Smooth muscle cell (in vitro differentiated cells): Measurements from ENCODE around the gene HAUS6. TPM values are rescaled to one million over a fixed set of nuclear protein-coding genes. Genes with fewer than 3 reads are reported as not detected.

Source experiments
- DNase-seq: peaks from one replicate; lab custom pipeline; 2025; ENCODE audit not compliant: unreplicated experiment; lab: John Stamatoyannopoulos, UW
- H2AFZ ChIP-seq: fragments of 200-600 bp; sonication (generic); 2 replicates; pipeline ENCODE4 v1.6.0; 2016; ENCODE audit warnings: antibody characterized with exemption, low read depth, mild to moderate bottlenecking
- H3F3A ChIP-seq: fragments of 200-600 bp; sonication (generic); 2 replicates; pipeline ENCODE4 v1.6.0; 2017; ENCODE audit warnings: antibody characterized with exemption, low read depth
- H3K27ac ChIP-seq: fragments of 200-600 bp; sonication (generic); 2 replicates; pipeline ENCODE4 v1.5.1; 2016; ENCODE audit warnings: low read depth, mild to moderate bottlenecking
- H3K27me3 ChIP-seq: fragments of 200-600 bp; sonication (generic); 2 replicates; pipeline ENCODE4 v1.6.1; 2016; ENCODE audit warnings: low read depth, mild to moderate bottlenecking
- H3K36me3 ChIP-seq: fragments of 200-600 bp; sonication (generic); 2 replicates; pipeline ENCODE4 v1.5.1; 2016; ENCODE audit warnings: low read depth
- H3K4me1 ChIP-seq: fragments of 200-600 bp; sonication (generic); 2 replicates; pipeline ENCODE4 v1.5.1; 2016; ENCODE audit warnings: low read depth
- H3K4me2 ChIP-seq: fragments of 200-600 bp; sonication (generic); 2 replicates; pipeline ENCODE4 v1.6.0; 2016; ENCODE audit warnings: mild to moderate bottlenecking
- H3K4me3 ChIP-seq: fragments of 200-600 bp; sonication (generic); 2 replicates; pipeline ENCODE4 v1.5.1; 2016; ENCODE audit warnings: mild to moderate bottlenecking
- H3K79me2 ChIP-seq: fragments of 200-600 bp; sonication (generic); 2 replicates; pipeline ENCODE4 v1.6.0; 2016; ENCODE audit warnings: low read depth, mild to moderate bottlenecking
- H3K9ac ChIP-seq: fragments of 200-600 bp; sonication (generic); 2 replicates; pipeline ENCODE4 v1.6.0; 2016; ENCODE audit warnings: low read depth
- H3K9me3 ChIP-seq: fragments of 200-600 bp; sonication (generic); replicated peaks from 2 replicates; pipeline ENCODE4 v1.5.1; 2016; ENCODE audit warnings: low read depth
- H4K20me1 ChIP-seq: fragments of 200-600 bp; sonication (generic); 2 replicates; pipeline ENCODE4 v1.6.0; 2016; ENCODE audit warnings: low read depth
- CTCF ChIP-seq: fragments of 200-600 bp; sonication (generic); IDR thresholded peaks from 2 replicates; pipeline ENCODE4 v1.5.1; 2017; ENCODE audit warnings: borderline replicate concordance, mild to moderate bottlenecking, antibody characterized with exemption; ENCODE audit not compliant: insufficient read depth, poor library complexity, severe bottlenecking
- WGBS: methylation state at CpG from one replicate; pipeline ENCODE4 v1.1.7; 2016; ENCODE audit warnings: low lambda C conversion rate; 5-methylcytosine and 5-hydroxymethylcytosine counted together
- polyA plus RNA-seq: library from polyadenylated mRNA; unstranded; fragments of >200 nt; fragmentation: Nextera tagmentation; extraction: Ambion mirVana; gene quantifications from 2 replicates; pipeline ENCODE4 v1.2.1, GENCODE V29; 2016
- total RNA-seq: library from RNA; depleted of rRNA; stranded (reverse); fragments of >200 nt; gene quantifications from 2 replicates; pipeline ENCODE4 v1.2.3, GENCODE V29; 2014

HAUS6 gene
- total and polyA plus RNA-seq, 2 experiments from 2014 or later = 4.3 to 13.1 TPM

DNA sequence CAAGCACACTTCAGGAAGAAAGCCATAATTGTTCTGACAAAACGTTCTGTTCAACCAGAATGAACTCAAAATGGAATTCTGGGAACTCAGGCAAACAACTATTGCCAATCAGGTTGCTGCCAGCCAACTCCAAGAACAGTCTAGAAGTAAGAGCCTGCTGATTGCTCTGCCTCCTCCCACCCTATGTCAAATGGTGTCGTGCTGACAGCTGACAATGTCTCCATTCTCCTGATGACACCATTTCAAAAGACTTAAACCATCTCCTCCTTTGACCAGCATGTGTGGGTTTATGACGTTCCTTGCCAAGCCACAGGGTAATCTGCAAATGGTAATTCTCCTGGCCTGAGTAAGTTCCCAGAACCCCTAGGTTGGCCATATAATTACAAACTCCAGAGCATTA lies 46.5 kb upstream of the HAUS6 start:
- Histone ChIP-seq H3K36me3 (no peaks in the 10 kb centered on the region), H3K27ac (no peak overlapping the region), H3K4me2 (no peak overlapping the region), H3K4me3 (no peak overlapping the region), H3K9me3 (no peaks in the 10 kb centered on the region), H3F3A (peaks cover 7% of the 10 kb centered on the region), H4K20me1 (no peaks in the 10 kb centered on the region), H3K79me2 (no peaks in the 10 kb centered on the region), H3K9ac (no peak overlapping the region), H3K4me1 (no peaks in the 10 kb centered on the region), H2AFZ (no peak overlapping the region), H3K27me3 (no peaks in the 10 kb centered on the region)
- DNase-seq = no peak
- no peak for TF ChIP-seq CTCF
- WGBS = 22% methylated on average over 3 of the region's 3 CpGs

DNA sequence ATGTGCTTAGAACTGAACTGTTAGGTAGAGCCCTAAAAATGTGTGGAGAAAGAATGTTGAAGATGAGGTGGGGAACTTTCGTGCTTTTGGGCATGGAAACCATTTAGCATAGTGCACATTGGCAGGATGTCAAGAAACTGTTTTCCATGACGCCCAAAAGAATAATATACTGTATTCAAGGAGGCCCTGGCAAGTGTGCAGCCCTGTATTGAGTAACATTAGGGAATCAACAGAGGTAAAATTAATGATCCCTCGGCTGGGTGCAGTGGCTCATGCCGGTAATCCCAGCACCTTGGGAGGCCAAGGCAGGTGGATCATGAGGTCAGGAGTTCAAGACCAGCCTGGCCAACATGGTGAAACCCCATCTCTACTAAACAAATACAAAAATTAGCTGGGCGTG lies 45.5 kb upstream of the HAUS6 start:
- H3K79me2 ChIP-seq = no peaks in the 10 kb centered on the region
- no peak overlapping the region for H3K9ac ChIP-seq
- 98% methylated on average over 5 of the region's 5 CpGs for WGBS
- H4K20me1 ChIP-seq = no peaks in the 10 kb centered on the region
- peaks cover under 1% of the 10 kb centered on the region for H3F3A ChIP-seq
- TF ChIP-seq CTCF = no peak
- no peak overlapping the region for H2AFZ ChIP-seq
- no peak overlapping the region for H3K4me2 ChIP-seq
- no peaks in the 10 kb centered on the region for H3K27me3 ChIP-seq
- H3K4me3 ChIP-seq = no peak overlapping the region
- no peaks in the 10 kb centered on the region for H3K9me3 ChIP-seq
- no peak overlapping the region for H3K27ac ChIP-seq
- DNase-seq = no peak
- no peaks in the 10 kb centered on the region for H3K4me1 ChIP-seq
- H3K36me3 ChIP-seq = no peaks in the 10 kb centered on the region

DNA sequence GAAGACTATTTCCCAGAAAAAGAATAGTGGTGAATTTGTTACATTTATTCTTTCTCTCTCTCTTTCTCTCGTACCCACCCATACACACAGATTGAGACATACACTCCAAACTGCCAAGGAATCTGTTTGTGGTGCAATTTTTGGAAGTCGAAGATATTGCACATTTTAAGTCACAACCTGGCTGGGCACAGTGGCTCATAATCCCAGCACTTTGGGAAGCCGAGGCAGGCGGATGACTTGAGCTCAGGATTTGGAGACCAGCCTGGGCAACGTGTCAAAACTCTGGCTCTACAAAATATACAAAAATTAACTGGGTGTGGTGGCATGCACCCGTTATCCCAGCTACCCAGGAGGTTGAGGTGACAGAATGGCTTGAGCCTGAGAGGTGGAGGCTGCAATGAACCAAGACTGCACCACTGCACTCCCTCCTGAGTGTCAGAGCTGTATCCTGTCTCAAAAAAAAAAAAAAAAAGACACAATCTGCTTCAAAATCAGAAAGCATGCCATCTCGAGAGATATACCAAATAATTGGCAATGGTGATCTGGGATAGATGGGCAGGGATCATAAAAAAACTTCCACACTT lies 43.8 kb upstream of the HAUS6 start:
- H3F3A ChIP-seq = no peaks in the 10 kb centered on the region
- DNase-seq = no peak
- no peak overlapping the region for H3K4me3 ChIP-seq
- no peak overlapping the region for H3K9ac ChIP-seq
- TF ChIP-seq CTCF = no peak
- no peaks in the 10 kb centered on the region for H3K79me2 ChIP-seq
- H4K20me1 ChIP-seq = no peaks in the 10 kb centered on the region
- H3K27me3 ChIP-seq = no peaks in the 10 kb centered on the region
- no peaks in the 10 kb centered on the region for H3K4me1 ChIP-seq
- 95% methylated on average over 7 of the region's 7 CpGs for WGBS
- H3K9me3 ChIP-seq = no peaks in the 10 kb centered on the region
- H3K27ac ChIP-seq = no peak overlapping the region
- H3K4me2 ChIP-seq = no peak overlapping the region
- no peaks in the 10 kb centered on the region for H3K36me3 ChIP-seq
- no peak overlapping the region for H2AFZ ChIP-seq

GRCh38 chr9:19145881-19146280 lies 43.2 kb upstream of the HAUS6 start:
- Histone ChIP-seq H3K9ac (no peak overlapping the region), H3K9me3 (no peaks in the 10 kb centered on the region), H3K27me3 (no peaks in the 10 kb centered on the region), H3K4me2 (no peak overlapping the region), H3K4me3 (no peak overlapping the region), H3F3A (no peaks in the 10 kb centered on the region), H3K4me1 (no peaks in the 10 kb centered on the region), H3K27ac (no peak overlapping the region), H3K36me3 (no peaks in the 10 kb centered on the region), H2AFZ (no peak overlapping the region), H3K79me2 (no peaks in the 10 kb centered on the region), H4K20me1 (no peaks in the 10 kb centered on the region)
- 86% methylated on average over 5 of the region's 5 CpGs for WGBS
- no peak for TF ChIP-seq CTCF
- DNase-seq = no peak
